GM12878 (cell line): ENCODE measurements around the gene TMC8. TPM values are rescaled to one million over a fixed set of nuclear protein-coding genes. Genes with fewer than 3 reads are reported as not detected.

ENCODE experiments used
- ATF2 ChIP-seq: IDR thresholded peaks from 2 replicates; pipeline ENCODE4 v1.6.1; 2012; ENCODE audit warnings: low read length, inconsistent platforms
- ATF3 ChIP-seq: IDR thresholded peaks from 2 replicates; pipeline ENCODE4 v1.6.1; 2011; ENCODE audit warnings: low read depth, mild to moderate bottlenecking, low read length, moderate library complexity, borderline replicate concordance; ENCODE audit errors: extremely low read depth
- CBX5 ChIP-seq: sonication (generic); IDR thresholded peaks from 2 replicates; pipeline ENCODE4 v1.6.1; 2016; ENCODE audit warnings: low read depth, moderate library complexity, mild to moderate bottlenecking, inconsistent platforms
- CHD4 ChIP-seq: fragments of 200-600 bp; sonication (generic); IDR thresholded peaks from 2 replicates; pipeline ENCODE4 v1.6.1; 2016; ENCODE audit warnings: mild to moderate bottlenecking
- CREM ChIP-seq: IDR thresholded peaks from 2 replicates; pipeline ENCODE4 v1.6.1; 2014; ENCODE audit warnings: antibody characterized with exemption, low read depth
- JUND ChIP-seq: IDR thresholded peaks from 2 replicates; pipeline ENCODE4 v1.6.1; 2012; ENCODE audit warnings: low read depth, mild to moderate bottlenecking, low read length, improper control_type of control experiment, moderate library complexity
- KLF5 ChIP-seq: fragments of 450-650 bp; IDR thresholded peaks from 2 replicates; pipeline ENCODE4 v1.6.1; 2014; ENCODE audit warnings: mild to moderate bottlenecking; ENCODE audit not compliant: partially characterized antibody
- MXI1 ChIP-seq: fragments of 150-350 bp; IDR thresholded peaks from 2 replicates; pipeline ENCODE4 v1.6.1; 2011; ENCODE audit warnings: low read depth, mild to moderate bottlenecking, inconsistent platforms, low read length, improper control_type of control experiment
- PAX8 ChIP-seq: fragments of 450-650 bp; IDR thresholded peaks from 2 replicates; pipeline ENCODE4 v1.6.1; 2017; ENCODE audit warnings: mild to moderate bottlenecking, moderate library complexity
- PKNOX1 ChIP-seq: fragments of 450-650 bp; IDR thresholded peaks from 2 replicates; pipeline ENCODE4 v1.6.1; 2016; ENCODE audit warnings: mild to moderate bottlenecking
- POLR2AphosphoS5 ChIP-seq: IDR thresholded peaks from 2 replicates; pipeline ENCODE4 v1.6.1; 2011; ENCODE audit warnings: mild to moderate bottlenecking, low read length, inconsistent platforms
- RB1 ChIP-seq: fragments of 450-650 bp; formaldehyde crosslinking; IDR thresholded peaks from 2 replicates; pipeline ENCODE4 v1.6.1; 2017; ENCODE audit warnings: mild to moderate bottlenecking, borderline replicate concordance
- RCOR1 ChIP-seq: conservative IDR thresholded peaks from 2 replicates; pipeline ENCODE4 v1.6.1; 2012; ENCODE audit warnings: low read depth, low read length, improper control_type of control experiment
- RFX5 ChIP-seq: IDR thresholded peaks from 2 replicates; pipeline ENCODE4 v1.6.1; 2011; ENCODE audit warnings: low read depth, low read length, improper control_type of control experiment
- SIX5 ChIP-seq: IDR thresholded peaks from 2 replicates; pipeline ENCODE4 v1.6.1; 2011; ENCODE audit warnings: mild to moderate bottlenecking, low read depth, low read length, moderate library complexity; ENCODE audit not compliant: severe bottlenecking
- SMAD5 ChIP-seq: IDR thresholded peaks from 2 replicates; pipeline ENCODE4 v1.6.1; 2016; ENCODE audit warnings: antibody characterized with exemption, low read depth
- ZBED1 ChIP-seq: IDR thresholded peaks from 2 replicates; pipeline ENCODE4 v1.6.1; 2016; ENCODE audit warnings: borderline replicate concordance
- ZBTB4 ChIP-seq: fragments of 450-650 bp; formaldehyde crosslinking; IDR thresholded peaks from 2 replicates; pipeline ENCODE4 v1.4.0; 2022; ENCODE audit warnings: mild to moderate bottlenecking, moderate library complexity
- ZBTB40 ChIP-seq: fragments of 450-650 bp; IDR thresholded peaks from 2 replicates; pipeline ENCODE4 v1.6.1; 2016; ENCODE audit warnings: mild to moderate bottlenecking, moderate library complexity, borderline replicate concordance
- ZNF622 ChIP-seq: fragments of 450-650 bp; IDR thresholded peaks from 2 replicates; pipeline ENCODE4 v1.6.1; 2017; ENCODE audit warnings: mild to moderate bottlenecking, inconsistent platforms
- ZZZ3 ChIP-seq: IDR thresholded peaks from 2 replicates; pipeline ENCODE4 v1.6.1; 2011; ENCODE audit warnings: low read depth; ENCODE audit not compliant: control insufficient read depth, insufficient read length
- polyA plus RNA-seq, 11 experiments: library from polyadenylated mRNA; depleted of rRNA in 4 of 11; unstranded in 6 of 11; stranded (reverse) in 5 of 11; fragments of >200 nt; fragmentation: Nextera tagmentation in 4 of 11; fragmentation: Illumina TruSeq in 1 of 11; extraction: Ambion mirVana in 4 of 11; extraction: Trizol in 1 of 11; gene quantifications; 1 replicate in 1 of 11; 2 replicates in 10 of 11; pipeline versions ENCODE4 v1.2.1 to v1.2.3, GENCODE V29; 2011 to 2016; ENCODE audit warnings: inconsistent platforms in 2 of 11, missing spikeins in 2 of 11, low read depth in 1 of 11
- total RNA-seq, 4 experiments: library from RNA; depleted of rRNA in 3 of 4; stranded (reverse); fragments of >200 nt in 3 of 4; fragmentation: Illumina TruSeq in 1 of 4; extraction: Trizol in 1 of 4; gene quantifications; 2 replicates each; pipeline versions ENCODE4 v1.2.1 to v1.2.3, GENCODE V29; 2013 to 2021

Gene TMC8
- total and polyA plus RNA-seq, 10 of the 15 experiments (the other 5 are each of a cell fraction or from before 2014, with no cell fraction given) = 2.7 to 128 (median 40.0) TPM

GRCh38 chr17:78144147-78144719 lies 13.7 kb downstream of the TMC8 start (continued):
- TF ChIP-seq ZBTB40 (no peak), RCOR1 (no peak), RB1 (peak; percentile 38; the same call in 1 of the 2 replicates), POLR2AphosphoS5 (no peak), PAX8 (no peak), ZZZ3 (no peak), MXI1 (no peak), ZNF622 (no peak), CREM (no peak), CBX5 (no peak), KLF5 (no peak), SIX5 (no peak), PKNOX1 (no peak), RFX5 (no peak), ATF3 (no peak), ZBED1 (no peak), ATF2 (no peak), ZBTB4 (CRISPR knock-in tag) (no peak), JUND (no peak), CHD4 (no peak), SMAD5 (no peak)
